Measurements from ENCODE around the gene GSG1L.

- TF ChIP-seq CTCF (IDR thresholded peaks at IDR 0.05; ENCODE audit: low read depth, low read length, missing input control) (no peak), TAF1 (conservative IDR thresholded peaks at IDR 0.05) (no peak)
These were observed 247.0 kb downstream of the GSG1L start for GRCh38 chr16:27816561-27816960.
